GM19324 (cell line): ENCODE data around the gene FYTTD1.

Experiments
- ATAC-seq: cut with Tn5 transposase; IDR thresholded peaks from one replicate; pipeline ENCODE4 v1.9.1; 2021; ENCODE audit warnings: mild to moderate bottlenecking, moderate library complexity; ENCODE audit not compliant: unreplicated experiment, low FRiP score

Gene FYTTD1

GRCh38 chr3:197829397-197830045 lies 79.8 kb downstream of the FYTTD1 start:
- ATAC-seq = no peak

- no peak for ATAC-seq
Observed at GRCh38 chr3:197830308-197830966, 80.8 kb downstream of the FYTTD1 start.

GRCh38 chr3:197830967-197831313 lies 81.3 kb downstream of the FYTTD1 start:
- ATAC-seq = no peak

- no peak for ATAC-seq
Observed at GRCh38 chr3:197833930-197834715, 84.4 kb downstream of the FYTTD1 start.

- no peak for ATAC-seq
Observed at GRCh38 chr3:197835509-197835908, 85.8 kb downstream of the FYTTD1 start.

GRCh38 chr3:197836244-197836643 lies 86.6 kb downstream of the FYTTD1 start:
- no peak for ATAC-seq
